Endothelial cell of umbilical vein (primary cell): ENCODE data around the gene SNAP25. TPM values are rescaled to one million over a fixed set of nuclear protein-coding genes. Genes with fewer than 3 reads are reported as not detected.

ENCODE experiments used
- BruUV-seq: library from RNA; stranded (reverse); fragments of 400-500 nt; replicated peaks from 2 replicates; lab custom pipeline; 2021; lab: Mats Ljungman, UMichigan
- CTCF ChIA-PET: fragments of 300-600, 350-600 bp; sonication (Branson Sonifier 250); formaldehyde crosslinking; loops from one replicate; lab custom pipeline; 2021; ENCODE audit warnings: antibody characterized with exemption, inconsistent platforms; lab: Charles Lee
- POLR2A ChIA-PET: fragments of 300-600, 350-600 bp; sonication (Branson Sonifier 250); formaldehyde crosslinking; loops from one replicate; lab custom pipeline; 2021; ENCODE audit warnings: antibody characterized with exemption, inconsistent platforms; lab: Charles Lee
- DNase-seq: peaks from one replicate; pipeline ENCODE4 v3.0.0-alpha.2; 2011; ENCODE audit warnings: low read depth, low spot score
- FAIRE-seq: peaks from 2 replicates; lab custom pipeline; 2011; peaks lifted over from hg19 to GRCh38; lab: Jason Lieb, UNC
- H2AFZ ChIP-seq: 2 replicates; pipeline ENCODE4 v1.6.0; 2012; ENCODE audit warnings: low read depth, low read length, control low read depth, inconsistent platforms
- H3K27ac ChIP-seq: 2 replicates; pipeline ENCODE4 v1.5.1; 2011; ENCODE audit warnings: low read depth, mild to moderate bottlenecking, control low read depth, low read length, moderate library complexity; ENCODE audit not compliant: insufficient read depth
- H3K27me3 ChIP-seq, 2 experiments: 2 replicates each; pipeline versions ENCODE4 v1.6.0 to v1.6.1; 2011; ENCODE audit warnings: low read length in 2 of 2, mixed read lengths in 1 of 2; ENCODE audit not compliant: control insufficient read depth in 2 of 2, insufficient read depth in 2 of 2
- H3K36me3 ChIP-seq, 2 experiments: 2 replicates in 1 of 2; 3 replicates in 1 of 2; pipeline ENCODE4 v1.5.1; 2011; ENCODE audit warnings: low read length in 2 of 2, mild to moderate bottlenecking in 1 of 2, moderate library complexity in 1 of 2; ENCODE audit not compliant: control insufficient read depth in 2 of 2, insufficient read depth in 2 of 2; ENCODE audit errors: extremely low read depth in 1 of 2
- H3K4me1 ChIP-seq: 3 replicates; pipeline ENCODE4 v1.5.1; 2011; ENCODE audit warnings: mild to moderate bottlenecking, low read length; ENCODE audit not compliant: control insufficient read depth, insufficient read depth; ENCODE audit errors: extremely low read depth
- H3K4me2 ChIP-seq: 2 replicates; pipeline ENCODE4 v1.6.1; 2011; ENCODE audit warnings: low read length, control low read depth, mixed read lengths; ENCODE audit not compliant: insufficient read depth
- H3K4me3 ChIP-seq, 3 experiments: fragments of 200-600 bp in 1 of 3; sonication (generic), shearing (Covaris generic) in 1 of 3; replicated peaks in 1 of 3; 2 replicates each; pipeline ENCODE4 v1.5.1; 2011 to 2016; ENCODE audit warnings: control low read depth in 3 of 3, low read length in 3 of 3, mild to moderate bottlenecking in 2 of 3, inconsistent platforms in 1 of 3, low read depth in 1 of 3, moderate library complexity in 1 of 3; ENCODE audit not compliant: insufficient read depth in 1 of 3
- H3K79me2 ChIP-seq: 2 replicates; pipeline ENCODE4 v1.6.0; 2012; ENCODE audit warnings: low read length, inconsistent platforms; ENCODE audit not compliant: control insufficient read depth, insufficient read depth
- H3K9ac ChIP-seq: replicated peaks from 2 replicates; pipeline ENCODE3; 2011; ENCODE audit warnings: low read length, control low read depth; ENCODE audit not compliant: insufficient read depth; ENCODE audit errors: extremely low read depth
- H3K9me1 ChIP-seq: replicated peaks from 3 replicates; pipeline ENCODE4 v1.6.0; 2011; ENCODE audit warnings: mild to moderate bottlenecking, low read length; ENCODE audit not compliant: control insufficient read depth, insufficient read depth; ENCODE audit errors: extremely low read depth
- H3K9me3 ChIP-seq: replicated peaks from 2 replicates; pipeline ENCODE4 v1.5.1; 2012; ENCODE audit warnings: low read length, inconsistent platforms; ENCODE audit not compliant: control insufficient read depth, insufficient read depth
- H4K20me1 ChIP-seq: replicated peaks from 2 replicates; pipeline ENCODE3; 2011; ENCODE audit warnings: mild to moderate bottlenecking, low read length; ENCODE audit not compliant: control insufficient read depth, insufficient read depth; ENCODE audit errors: extremely low read depth
- EZH2 ChIP-seq: IDR thresholded peaks from 2 replicates; pipeline ENCODE4 v1.6.1; 2012; ENCODE audit warnings: borderline replicate concordance, low read depth, mild to moderate bottlenecking, moderate library complexity, low read length, inconsistent platforms; ENCODE audit not compliant: severe bottlenecking
- FOS ChIP-seq: IDR thresholded peaks from 2 replicates; pipeline ENCODE4 v1.6.1; 2011; ENCODE audit warnings: mild to moderate bottlenecking, low read length, moderate library complexity, borderline replicate concordance; ENCODE audit not compliant: insufficient read depth
- GATA2 ChIP-seq: IDR thresholded peaks from 2 replicates; pipeline ENCODE4 v1.7.0; 2011; ENCODE audit warnings: low read depth, mild to moderate bottlenecking, moderate library complexity, mixed read lengths, low read length; ENCODE audit not compliant: insufficient read length, insufficient read depth
- JUN ChIP-seq: IDR thresholded peaks from 2 replicates; pipeline ENCODE4 v1.6.1; 2011; ENCODE audit warnings: borderline replicate concordance, low read depth; ENCODE audit not compliant: insufficient read length, insufficient read depth
- MAX ChIP-seq: IDR thresholded peaks from 2 replicates; pipeline ENCODE4 v1.6.1; 2011; ENCODE audit not compliant: insufficient read depth, insufficient read length
- MYC ChIP-seq: IDR thresholded peaks from one replicate; pipeline ENCODE4 v1.6.1; 2011; ENCODE audit warnings: mild to moderate bottlenecking, low read depth, low read length
- POLR2A ChIP-seq: IDR thresholded peaks from 2 replicates; pipeline ENCODE4 v1.6.1; 2012; ENCODE audit warnings: low read depth, mild to moderate bottlenecking, control low read depth, low read length
- POLR2AphosphoS5 ChIP-seq: IDR thresholded peaks from 2 replicates; pipeline ENCODE4 v1.6.1; 2012; ENCODE audit warnings: low read depth, mild to moderate bottlenecking, control low read depth, low read length, moderate library complexity; ENCODE audit not compliant: insufficient read depth
- dilution Hi-C: fragments of 300-500 bp; cut with MboI; formaldehyde crosslinking; loops from one replicate; pipeline ENCODE4 v1.15.0; 2019; ENCODE audit warnings: low sequenced_read_pairs; ENCODE audit not compliant: extremely low pct_ligation_motif_present
- intact Hi-C: fragments of 100-400 bp; cut with micrococcal nuclease; formaldehyde crosslinking; loops from one replicate; pipeline ENCODE4 v1.10.0; 2022
- polyA plus RNA-seq, 4 experiments: library from polyadenylated mRNA; depleted of rRNA in 3 of 4; stranded (reverse) in 3 of 4; unstranded in 1 of 4; fragments of >200 nt; gene quantifications; 2 replicates each; pipeline versions ENCODE4 v1.2.1 to v1.2.3, GENCODE V29; 2011 to 2012; ENCODE audit warnings: missing spikeins in 1 of 4
- total RNA-seq: library from RNA; stranded (reverse); gene quantifications from 2 replicates; pipeline ENCODE4 v1.2.3, GENCODE V29; 2021
- TF ChIP-seq, protein P1 (sequence below), 2 donors: IDR thresholded peaks; 1 replicate in 1 of 2; 2 replicates in 1 of 2; pipeline ENCODE4 v1.5.1; 2011; ENCODE audit warnings: low read length in 2 of 2, mild to moderate bottlenecking in 2 of 2, moderate library complexity in 2 of 2, control low read depth in 1 of 2, inconsistent platforms in 1 of 2, low read depth in 1 of 2; ENCODE audit not compliant: insufficient read depth in 1 of 2; ENCODE audit errors: extremely low read depth in 1 of 2

The SNAP25 gene
- total and polyA plus RNA-seq, 2 donors (not counting 3 experiments of a cell fraction or from before 2014, with no cell fraction given): 3.9 to 4.4 TPM

- dilution Hi-C loops: no loop called here
- CTCF ChIA-PET: interaction anchor here (0.5 kb wide), 1 partner anchor 13 kb away, joined by 3 read pairs; no protein-coding TSS in a partner anchor
These were observed 17.2 kb upstream of the SNAP25 start for GRCh38 chr20:10201321-10201870.

More at GRCh38 chr20:10201321-10201870, 17.2 kb upstream of the SNAP25 start:
- POLR2A ChIA-PET: no interaction called here
- Histone ChIP-seq H3K9ac (no peak overlapping the region), H3K9me3 (no peaks in the 10 kb centered on the region), H2AFZ (no peak overlapping the region), H3K27ac (no peak overlapping the region), H3K9me1 (no peaks in the 10 kb centered on the region), H3K4me1 (no peaks in the 10 kb centered on the region), H3K4me3 (no peak overlapping the region), H3K79me2 (no peaks in the 10 kb centered on the region), H3K27me3 (no peaks in the 10 kb centered on the region), H3K4me2 (no peak overlapping the region), H4K20me1 (no peaks in the 10 kb centered on the region), H3K36me3 (no peaks in the 10 kb centered on the region)
- intact Hi-C loops: no loop called here
- FAIRE-seq (no peak), DNase-seq (no peak)
- BruUV-seq: no TSS peak
- no peak for TF ChIP-seq EZH2
- no peak for TF ChIP-seq MYC
- no peak for TF ChIP-seq POLR2AphosphoS5
- TF ChIP-seq, protein P1, sequence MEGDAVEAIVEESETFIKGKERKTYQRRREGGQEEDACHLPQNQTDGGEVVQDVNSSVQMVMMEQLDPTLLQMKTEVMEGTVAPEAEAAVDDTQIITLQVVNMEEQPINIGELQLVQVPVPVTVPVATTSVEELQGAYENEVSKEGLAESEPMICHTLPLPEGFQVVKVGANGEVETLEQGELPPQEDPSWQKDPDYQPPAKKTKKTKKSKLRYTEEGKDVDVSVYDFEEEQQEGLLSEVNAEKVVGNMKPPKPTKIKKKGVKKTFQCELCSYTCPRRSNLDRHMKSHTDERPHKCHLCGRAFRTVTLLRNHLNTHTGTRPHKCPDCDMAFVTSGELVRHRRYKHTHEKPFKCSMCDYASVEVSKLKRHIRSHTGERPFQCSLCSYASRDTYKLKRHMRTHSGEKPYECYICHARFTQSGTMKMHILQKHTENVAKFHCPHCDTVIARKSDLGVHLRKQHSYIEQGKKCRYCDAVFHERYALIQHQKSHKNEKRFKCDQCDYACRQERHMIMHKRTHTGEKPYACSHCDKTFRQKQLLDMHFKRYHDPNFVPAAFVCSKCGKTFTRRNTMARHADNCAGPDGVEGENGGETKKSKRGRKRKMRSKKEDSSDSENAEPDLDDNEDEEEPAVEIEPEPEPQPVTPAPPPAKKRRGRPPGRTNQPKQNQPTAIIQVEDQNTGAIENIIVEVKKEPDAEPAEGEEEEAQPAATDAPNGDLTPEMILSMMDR (IDR thresholded peaks at IDR 0.05; ENCODE audit: extremely low read depth in 1 of 2, insufficient read depth in 1 of 2, low read depth in 1 of 2, low read length in 2 of 2): no peak
- no peak for TF ChIP-seq FOS
- no peak for TF ChIP-seq MAX
- no peak for TF ChIP-seq JUN
- no peak for TF ChIP-seq GATA2
- no peak for TF ChIP-seq POLR2A
